ENCODE data around the gene ABHD16B.

ABHD16B gene

DNA sequence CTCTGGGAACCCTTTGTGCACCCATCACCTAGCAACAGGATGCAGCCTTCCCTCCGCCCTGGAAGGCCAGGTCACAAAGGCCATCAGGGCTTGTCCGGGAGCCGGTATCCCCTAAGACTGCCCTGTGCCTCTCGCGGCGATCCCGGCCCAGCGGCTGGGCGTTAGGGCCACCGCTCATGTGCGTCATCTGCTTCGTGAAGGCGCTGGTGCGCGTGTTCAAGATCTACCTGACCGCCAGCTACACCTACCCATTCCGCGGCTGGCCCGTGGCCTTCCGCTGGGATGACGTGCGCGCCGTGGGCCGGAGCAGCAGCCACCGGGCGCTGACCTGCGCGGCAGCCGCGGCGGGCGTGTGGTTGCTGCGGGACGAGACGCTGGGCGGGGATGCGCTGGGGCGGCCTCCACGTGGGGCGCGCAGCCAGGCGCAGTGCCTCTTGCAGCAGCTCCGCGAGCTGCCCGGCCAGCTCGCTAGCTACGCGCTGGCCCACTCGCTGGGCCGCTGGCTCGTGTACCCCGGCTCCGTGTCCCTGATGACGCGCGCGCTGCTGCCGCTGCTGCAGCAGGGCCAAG is at the start of gene ABHD16B:
ABHD16B (plus strand) TSS at position 134 of the 570 bp plus-strand sequence; CDS start at position 177, 43 bp downstream.
- DNase-seq = no peak

DNA sequence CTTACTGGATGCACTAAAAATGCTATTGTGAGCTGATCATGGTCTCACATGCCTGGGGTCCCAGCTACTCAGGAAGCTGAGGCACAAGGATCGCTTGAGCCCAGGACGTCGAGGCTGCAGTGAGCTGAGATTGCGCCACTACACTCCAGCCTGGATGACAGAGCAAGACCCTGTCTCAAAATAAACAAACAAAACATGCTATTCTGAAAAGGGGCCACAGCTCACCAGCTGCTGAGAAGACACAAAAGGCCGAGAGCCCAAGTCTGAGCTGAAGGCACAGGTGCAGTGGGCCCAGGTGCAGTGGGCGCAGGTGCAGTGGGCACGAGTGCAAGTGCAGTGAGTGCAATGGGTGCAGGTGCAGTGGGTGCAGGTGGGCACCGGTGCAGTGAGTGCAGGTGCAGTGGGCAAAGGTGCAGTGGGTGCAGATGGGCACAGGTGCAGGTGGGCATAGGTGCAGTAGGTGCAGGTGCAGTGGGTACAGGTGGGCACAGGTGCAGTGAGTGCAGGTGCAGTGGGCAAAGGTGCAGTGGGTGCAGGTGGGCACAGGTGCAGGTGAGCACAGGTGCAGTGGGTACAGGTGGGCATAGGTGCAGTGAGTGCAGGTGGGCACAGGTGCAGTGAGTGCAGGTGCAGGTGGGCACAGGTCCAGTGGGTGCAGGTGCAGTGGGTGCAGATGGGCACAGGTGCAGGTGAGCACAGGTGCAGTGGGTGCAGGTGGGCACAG is 46.2 kb upstream of the ABHD16B start:
- no peak for DNase-seq

DNA sequence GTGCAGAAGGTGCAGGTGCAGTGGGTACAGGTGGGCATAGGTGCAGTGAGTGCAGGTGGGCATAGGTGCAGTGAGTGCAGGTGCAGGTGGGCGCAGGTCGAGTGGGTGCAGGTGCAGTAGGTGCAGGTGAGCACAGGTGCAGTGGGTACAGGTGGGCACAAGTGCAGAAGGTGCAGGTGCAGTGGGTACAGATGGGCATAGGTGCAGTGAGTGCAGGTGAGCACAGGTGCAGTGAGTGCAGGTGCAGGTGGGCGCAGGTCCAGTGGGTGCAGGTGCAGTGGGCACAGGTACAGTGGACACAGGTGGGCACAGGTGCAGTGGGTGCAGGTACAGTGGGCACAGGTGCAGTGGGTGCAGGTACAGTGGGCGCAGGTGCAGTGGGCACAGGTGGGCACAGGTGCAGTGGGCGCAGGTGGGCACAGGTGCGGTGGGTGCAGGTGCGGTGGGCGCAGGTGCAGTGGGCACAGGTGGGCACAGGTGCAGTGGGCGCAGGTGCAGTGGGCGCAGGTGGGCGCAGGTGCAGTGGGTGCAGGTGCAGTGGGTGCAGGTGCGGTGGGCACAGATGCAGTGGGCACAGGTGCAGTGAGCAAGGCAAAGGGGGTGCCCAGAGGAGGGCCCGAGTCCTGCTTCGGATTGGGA is 45.6 kb upstream of the ABHD16B start:
- DNase-seq = no peak

DNA sequence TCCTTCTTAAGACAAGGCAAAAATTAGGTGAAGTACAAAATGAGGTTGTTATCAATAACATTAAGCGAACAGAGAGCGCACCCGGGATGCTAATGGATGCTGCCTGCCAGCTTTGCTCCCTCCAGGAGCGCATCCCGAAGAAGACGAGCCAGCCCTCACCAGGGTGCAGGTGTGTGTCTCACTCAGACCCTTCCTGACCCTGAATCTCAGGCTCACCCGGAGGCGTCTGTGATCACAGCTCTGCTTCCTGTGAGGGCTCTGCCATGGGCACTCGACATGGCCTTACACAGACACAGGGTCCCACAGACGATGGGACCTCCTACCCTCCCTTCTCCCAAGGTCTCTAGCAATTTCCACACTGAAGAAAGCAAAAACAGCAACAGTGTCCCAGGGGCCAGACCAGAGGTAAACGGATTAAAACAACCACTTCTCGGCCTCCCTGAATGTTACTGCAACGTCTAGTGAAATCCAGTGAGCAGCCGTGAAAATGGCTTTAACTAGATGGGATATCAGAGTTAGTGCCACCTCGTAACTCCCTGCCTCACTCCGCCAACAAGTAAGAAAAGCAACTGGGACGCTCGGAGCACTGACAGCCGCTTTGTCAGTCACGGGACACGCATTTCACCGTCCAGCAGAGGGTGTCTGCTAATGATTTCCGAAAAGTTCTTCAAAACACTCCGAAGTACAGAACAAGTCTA is 41.9 kb upstream of the ABHD16B start:
- DNase-seq = no peak

DNA sequence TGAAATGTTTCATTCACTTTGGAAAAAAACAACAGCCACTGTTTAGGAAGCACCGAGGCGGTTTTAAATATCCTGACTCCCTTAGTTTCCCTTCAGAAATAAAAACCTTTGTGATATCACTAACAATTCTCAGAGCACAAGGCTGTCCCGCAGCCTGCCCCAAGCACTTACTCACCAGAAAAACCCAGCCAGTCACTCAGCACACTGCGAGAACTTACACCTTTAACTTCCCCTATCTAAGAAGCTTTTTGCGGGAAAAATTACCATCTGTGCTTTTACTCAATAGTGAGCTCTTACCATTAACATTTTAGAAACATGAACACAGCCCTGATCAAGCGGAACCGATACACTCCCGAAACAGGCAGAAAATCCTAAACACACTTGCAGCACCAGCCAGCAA is 39.5 kb upstream of the ABHD16B start:
- DNase-seq = no peak

DNA sequence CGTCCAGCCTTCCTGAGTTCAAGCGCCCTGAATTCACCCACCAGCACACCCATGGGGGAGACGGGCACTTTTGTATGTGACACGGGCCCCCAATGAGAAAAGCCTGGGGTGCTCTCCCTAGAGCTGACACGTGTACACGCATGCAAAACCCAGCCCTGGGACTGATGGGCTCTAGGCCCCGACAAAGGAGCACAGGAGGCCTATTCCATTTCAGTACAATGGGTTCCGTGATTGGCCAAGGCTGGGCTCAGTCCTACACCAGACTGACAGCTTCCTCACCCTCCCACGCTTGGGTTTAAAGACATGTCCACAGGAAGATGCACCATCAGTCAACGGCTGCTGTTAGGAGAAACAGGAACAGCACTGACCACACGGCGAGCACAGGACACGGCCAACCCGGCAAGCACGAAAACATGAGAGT is 39.0 kb upstream of the ABHD16B start:
- no peak for DNase-seq

DNA sequence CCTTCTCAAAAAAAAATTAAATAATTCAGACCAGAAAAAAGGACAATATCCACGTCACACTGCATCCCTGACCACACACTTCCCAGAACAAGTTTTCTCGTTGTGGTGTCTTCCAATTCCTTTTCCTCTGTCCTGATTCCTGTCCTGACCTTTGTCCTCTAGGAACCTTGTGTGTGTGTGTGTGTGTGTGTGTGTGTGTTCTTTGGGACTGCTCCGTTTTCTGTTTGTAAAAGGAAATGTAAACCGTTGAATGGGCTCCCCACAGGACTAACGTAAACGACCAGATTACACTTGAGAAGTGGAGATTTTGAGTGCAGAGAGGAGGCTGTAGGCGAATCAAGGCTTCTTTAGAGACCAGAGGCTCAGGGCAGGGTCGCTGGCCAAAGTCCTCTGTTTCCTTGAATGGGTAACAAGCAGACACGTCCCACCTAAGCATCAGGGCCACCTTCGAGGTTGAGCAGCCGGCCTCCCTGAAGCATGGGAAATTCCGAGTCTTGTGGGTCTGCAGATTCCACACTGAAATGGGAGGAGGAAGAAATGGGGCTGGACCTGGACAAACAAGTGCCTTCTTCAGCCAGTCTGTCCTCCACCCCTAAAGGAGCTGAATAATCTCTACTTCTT is 37.5 kb upstream of the ABHD16B start:
- no peak for DNase-seq

DNA sequence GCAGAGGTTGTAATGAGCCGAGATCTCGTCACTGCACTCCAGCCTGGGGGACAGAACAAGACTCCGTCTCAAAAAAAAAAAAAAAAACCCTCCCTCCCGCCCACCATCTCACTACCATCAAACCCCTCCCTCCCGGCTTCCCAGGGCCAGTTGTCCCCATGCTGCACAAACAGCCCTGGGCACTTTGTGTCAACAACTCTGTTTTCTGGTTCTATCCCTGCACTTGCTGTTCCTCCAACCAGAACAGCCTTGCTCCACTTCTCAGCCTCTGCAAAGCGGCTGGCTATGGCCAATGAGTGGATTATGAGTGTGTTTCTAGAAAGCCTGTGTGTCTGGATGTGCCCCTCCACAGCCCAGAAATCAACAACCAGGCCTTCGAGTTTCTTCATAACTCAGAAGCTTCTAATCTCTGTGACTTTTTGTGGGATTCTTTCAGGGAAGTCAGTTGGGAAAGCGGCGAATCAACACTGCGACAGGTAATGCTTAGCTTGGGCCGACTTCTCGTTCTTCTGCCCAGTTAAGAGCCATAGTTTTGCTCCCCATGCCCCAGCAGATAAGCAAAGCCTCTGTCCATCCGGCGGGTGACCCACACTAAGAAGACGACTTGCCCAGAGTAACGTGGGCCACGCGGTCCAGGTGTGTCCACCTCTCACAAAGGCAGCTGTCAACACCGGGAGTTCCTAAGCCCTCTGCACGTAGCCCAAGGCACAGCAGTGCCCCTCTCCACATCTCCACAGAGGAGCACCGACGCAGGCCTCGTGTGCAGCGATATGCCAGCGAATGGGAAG is 35.8 kb upstream of the ABHD16B start:
- no peak for DNase-seq

DNA sequence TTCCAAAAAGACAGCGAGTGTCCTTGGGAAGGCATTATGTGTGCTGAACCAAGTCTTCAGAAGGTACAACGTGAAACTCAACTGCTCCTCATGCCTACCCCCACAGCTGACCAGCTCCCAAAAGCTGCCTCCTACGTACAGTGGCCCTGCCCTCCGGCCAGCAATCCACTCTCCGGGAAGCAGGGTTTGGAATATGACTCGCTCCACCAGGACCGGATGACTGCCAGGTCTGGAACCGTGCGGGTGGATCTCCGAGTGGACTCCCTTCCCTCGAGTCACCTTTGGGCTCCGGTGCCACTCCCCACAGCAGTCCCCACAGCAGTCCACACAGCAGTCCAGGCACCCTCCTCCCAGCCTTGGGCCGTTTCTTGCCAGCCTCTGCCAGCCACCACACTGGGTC is 34.5 kb upstream of the ABHD16B start:
- DNase-seq = no peak

DNA sequence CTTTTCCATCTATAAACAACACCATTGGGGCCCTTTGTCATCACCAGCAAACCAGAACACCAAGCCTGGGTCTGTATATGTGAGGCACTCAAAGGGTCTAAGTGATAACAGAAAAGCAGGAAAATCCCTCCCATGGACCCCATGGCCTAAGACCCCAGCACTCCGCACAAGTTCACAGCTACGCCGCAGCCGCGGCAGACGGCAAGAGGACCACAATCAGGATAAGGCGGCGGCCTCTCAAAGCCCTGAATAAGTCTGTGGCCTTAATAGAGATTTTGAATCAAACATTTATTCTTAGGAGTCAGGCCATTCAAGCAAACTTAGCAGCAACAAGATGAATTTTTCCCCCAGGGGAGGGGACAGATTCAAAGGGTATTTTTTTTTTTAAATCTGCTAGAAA is 33.2 kb upstream of the ABHD16B start:
- no peak for DNase-seq

DNA sequence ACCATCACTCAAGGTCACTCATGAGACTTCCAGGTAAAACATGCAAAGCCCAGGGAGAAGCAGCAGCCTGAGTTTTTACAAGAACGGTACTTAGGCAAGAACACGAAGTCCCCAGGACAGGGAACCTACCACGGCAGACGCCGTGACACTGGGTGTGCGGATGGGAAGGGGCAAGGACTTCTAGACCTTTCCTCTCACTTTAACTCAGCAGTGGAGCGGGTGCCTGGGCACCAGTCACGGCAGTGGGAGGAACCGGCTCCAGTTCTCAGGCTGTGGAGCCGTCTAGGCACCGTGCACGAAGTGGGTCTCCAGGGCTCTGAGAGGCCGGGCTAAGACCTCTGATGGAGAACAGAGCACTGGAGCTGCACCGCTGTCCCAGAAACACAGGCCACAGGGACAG is 32.8 kb upstream of the ABHD16B start:
- no peak for DNase-seq

DNA sequence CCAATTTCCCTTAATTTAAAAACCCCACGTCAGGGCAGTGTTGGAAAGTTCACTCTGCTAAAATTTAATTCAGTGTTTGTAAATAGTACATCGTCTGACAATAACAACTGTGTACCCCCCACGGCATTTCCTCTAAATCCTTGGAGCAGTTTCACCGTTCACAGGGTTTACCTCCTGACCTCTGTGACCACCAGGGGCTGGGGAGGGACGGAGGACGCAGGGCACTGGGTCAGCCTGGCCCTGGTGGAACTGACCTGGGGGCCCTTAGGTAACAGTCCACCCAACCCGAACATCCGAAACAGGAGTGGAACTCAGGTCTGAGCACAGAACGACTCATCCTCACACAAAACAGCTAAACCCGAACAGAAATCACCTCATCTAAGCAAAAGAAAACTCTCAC is 32.3 kb upstream of the ABHD16B start:
- no peak for DNase-seq

DNA sequence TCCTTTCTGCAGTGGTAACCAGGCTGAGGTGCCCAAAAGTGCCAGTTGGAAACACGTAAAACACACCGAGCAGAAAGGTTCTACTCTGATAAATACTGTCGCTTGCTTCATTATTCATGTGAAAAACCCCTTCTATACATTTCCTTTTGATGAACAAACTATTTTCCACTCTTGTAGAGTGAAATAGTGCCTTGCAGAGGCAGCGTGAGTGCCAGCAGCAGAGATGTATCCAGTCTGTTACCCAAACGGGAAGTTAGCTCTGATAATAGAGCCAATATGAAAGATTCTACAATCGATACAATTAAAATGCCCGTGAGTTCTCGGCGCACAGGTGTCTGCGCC is 31.7 kb upstream of the ABHD16B start:
- DNase-seq = no peak

DNA sequence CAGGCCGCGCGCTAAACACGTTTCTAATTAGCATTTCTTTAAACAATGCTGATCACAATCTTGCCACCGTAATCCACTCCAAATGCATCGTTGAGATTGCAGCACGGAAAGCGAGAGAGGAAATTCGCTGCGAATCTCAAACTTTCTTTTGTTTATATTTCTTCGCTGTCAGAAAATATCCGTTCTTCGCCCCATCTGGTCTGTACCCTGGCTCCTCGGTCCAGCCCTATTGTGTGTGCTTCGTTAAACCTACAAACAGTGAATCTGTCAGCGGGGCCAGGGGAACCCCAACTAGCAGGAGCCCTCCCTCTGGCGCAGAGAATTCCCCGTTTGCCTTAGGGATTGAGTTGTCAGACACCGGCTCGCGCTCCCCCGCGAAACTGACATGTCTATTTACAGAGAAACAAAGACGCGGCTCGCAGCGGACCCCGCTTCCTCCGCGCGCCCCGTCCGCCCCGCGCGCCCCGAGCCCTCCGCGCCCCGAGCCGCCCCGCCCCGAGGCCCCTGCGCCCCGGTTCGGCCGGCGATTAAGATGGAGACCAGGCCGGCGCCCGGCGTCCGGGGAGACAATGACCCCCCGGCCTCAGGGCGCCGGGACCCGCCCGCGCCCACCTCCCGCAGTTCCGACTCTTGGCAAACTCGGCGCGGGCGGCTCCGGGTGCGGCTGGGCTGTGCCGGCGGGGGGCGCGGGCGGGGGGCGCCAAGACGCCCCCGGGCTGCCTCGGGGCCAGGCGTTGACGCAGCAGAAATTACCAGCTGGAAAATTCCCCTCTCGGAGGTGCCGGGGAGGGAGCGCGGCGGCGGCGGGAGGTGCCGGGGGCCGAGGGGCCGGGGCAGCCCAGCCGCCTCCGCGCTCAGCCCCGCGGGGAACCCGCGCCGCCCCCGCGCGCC is 31.1 kb upstream of the ABHD16B start:
- no peak for DNase-seq

DNA sequence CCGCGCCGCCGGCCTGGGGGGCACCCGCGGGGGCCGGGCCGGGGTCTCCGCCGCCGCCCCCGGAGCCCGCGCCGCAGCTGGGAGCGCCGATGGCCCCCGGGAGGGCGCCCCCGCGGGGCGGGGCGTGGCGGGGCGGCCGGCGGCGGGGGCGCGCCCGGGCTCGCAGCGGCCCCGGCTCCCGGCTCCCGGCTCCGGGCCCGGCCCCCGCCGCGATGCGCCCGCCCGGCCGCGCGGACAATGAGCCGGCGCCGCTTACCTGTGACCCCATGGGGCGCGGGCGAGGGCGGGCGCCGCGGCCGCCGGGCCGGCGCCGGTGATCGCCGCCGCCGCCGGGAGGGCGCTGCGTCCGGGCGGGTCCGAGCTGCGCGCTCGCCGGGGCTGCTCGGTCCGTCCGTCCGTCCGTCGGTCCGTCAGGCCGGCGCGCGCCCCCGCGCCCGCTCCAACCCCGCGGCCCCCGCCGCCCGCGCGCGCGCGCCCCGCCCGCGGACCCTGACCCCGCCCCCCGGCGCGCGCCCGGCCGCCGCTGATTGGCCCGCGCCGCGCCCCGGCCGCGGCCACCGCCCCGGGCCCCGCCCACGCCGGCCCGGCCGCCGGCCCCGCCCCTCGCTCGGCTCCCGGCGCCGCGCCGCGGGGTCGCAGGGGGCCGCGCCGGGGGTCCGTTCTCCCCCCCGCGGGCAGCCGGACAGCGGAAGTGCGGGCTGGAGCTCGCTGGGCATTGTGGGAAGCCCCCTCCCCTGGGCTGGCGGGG is 30.3 kb upstream of the ABHD16B start, which contains the start of gene ZBTB46:
ZBTB46 (minus strand) TSS at position 424 of the 748 bp plus-strand sequence. CDS start 40,507 bp downstream, outside the sequence.
- no peak for DNase-seq

DNA sequence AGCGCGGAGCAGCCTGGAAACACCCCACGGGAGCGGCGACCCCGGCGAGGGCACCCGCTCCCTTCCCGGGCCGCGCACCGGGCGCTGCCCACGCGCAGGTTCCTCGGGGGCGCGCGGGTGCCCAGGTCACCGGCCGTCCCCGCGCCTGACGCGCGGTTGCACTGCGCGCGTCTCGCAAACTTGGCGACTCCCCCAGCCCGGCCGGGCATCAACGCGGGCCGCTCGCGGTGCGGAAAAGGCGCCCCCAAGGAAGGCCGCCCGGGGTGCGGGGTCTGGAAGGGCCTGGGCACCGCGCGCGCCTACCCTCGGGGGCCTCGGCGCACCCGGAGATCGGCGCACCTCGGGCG is 29.7 kb upstream of the ABHD16B start:
- no peak for DNase-seq

DNA sequence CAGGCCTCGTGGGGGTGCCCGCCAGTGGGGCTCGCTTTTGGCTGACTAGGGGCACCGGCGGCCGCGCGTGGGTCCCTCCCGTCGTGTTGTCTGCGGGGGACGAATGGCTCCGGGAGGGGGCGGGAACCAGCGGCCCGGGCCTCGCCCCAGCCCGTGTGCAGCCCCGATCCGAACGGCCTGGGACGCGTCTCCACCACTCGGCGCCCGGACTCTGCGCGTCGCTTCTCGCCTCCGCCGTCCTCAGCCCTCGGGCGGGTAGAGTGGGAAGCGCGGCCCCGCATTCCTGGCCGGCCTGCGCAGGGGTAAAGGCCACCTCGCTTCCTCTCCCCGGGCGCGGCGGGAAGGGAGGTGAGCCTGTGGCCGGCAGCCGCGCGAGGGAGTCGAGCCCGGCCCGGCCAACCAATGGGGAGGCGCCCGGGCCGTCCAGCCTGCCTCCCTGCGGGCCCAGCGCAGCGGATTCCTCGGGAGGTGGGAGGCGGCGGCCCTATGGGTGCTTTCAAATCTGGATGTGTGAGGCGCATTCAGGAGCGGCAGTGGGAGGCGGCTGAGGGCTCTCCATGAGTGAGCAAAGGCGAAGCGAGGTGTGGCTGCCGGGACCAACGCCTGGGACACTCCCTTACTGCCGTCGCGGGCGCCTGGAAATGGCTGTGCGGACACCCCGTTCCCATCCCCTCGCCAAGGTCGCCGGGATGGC is 29.2 kb upstream of the ABHD16B start:
- no peak for DNase-seq

DNA sequence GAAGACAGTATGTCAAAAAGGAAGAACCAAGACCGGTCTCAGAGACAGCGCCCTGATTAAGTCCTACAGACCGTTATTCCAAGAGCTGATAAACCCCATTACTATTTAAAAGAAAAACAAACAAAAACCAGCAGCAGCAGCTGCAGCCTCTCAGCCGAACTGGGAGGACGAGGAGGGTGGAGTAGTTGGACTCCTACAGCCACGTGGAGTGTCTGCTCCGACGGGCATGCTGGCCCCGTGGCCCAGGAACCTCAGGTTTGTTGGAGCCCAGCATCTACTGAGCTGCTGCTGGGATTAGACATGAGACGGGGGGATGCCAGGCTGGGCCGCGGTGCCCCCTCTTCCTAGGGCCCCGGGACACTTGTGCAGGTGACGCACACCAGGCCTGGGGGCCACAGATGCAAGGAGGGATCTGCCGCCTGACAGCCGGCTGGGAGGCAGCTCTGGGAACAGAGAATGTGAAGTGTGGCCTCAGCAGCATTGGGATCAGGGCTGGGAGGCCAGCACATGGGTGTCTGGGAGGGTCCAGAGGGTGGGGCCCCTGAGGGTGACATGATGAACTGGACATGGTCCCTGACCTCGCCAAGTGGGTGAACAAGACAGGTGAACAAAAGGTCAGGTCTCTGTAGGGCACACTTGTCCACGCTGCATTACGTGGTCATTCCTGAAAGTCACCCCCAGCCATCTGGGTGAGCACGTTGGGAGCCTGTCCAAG is 27.4 kb upstream of the ABHD16B start:
- DNase-seq = no peak

DNA sequence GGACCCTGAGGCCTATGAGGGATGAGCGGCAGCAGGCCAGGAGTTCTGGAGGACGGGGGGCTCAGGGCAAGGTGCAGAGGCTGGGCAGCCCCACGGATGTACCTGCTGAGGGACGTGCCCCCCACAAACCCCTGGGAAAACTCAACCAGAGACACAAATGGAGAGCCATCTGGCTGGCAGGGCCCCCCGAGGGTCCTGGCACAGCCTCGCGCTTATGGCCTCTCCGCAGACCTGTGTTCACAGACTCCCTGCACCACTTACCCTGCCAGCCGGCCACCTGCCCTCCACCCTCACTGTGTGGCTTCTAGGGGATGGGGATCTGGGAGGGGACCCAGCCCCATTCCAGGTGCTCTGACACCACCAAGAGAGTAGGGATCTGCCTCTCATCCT is 26.8 kb upstream of the ABHD16B start:
- DNase-seq = no peak
